Measurements from ENCODE around the gene DOC2B.
"Not testable (repeated sequence)": the region's sequence is repeated elsewhere in the genome, so short reads cannot be mapped to it uniquely, and the experiment has no call there.

GRCh38 chr17:215563-216478 is 34.4 kb upstream of the DOC2B start:
- not testable (repeated sequence) for TF ChIP-seq POLR2A, CTCF (IDR thresholded peaks at IDR 0.05)
